NCI-H446 treated with DMSO at 0.1 percent for 48 hours (cell line): ENCODE results near the gene TECPR1.
"Not testable (repeated sequence)": the region's sequence is repeated elsewhere in the genome, so short reads cannot be mapped to it uniquely, and the experiment has no call there.

Experiments
- DNase-seq: peaks from one replicate; lab custom pipeline; 2025; lab: John Stamatoyannopoulos, UW

The TECPR1 gene

DNA sequence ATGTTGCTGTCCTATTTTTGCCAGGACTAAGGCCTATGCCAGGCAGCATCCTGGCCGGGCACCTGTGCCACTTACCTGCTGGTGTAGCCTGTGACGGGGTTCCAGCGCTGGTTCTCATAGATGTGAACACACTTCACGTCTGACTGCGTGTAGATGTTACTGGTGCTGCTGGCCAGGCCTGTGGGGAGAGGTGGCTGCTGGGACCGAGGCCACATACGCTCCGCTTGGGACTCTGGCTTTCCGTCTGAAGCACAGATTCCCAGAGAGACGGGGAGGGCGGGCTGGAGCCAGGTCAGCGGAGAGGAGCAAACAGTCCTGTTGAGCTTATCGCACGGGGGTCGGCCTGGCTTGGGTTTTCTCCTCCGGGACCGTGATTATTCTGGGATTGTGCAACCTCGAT is 24.1 kb downstream of the TECPR1 start:
- DNase-seq = no peak

DNA sequence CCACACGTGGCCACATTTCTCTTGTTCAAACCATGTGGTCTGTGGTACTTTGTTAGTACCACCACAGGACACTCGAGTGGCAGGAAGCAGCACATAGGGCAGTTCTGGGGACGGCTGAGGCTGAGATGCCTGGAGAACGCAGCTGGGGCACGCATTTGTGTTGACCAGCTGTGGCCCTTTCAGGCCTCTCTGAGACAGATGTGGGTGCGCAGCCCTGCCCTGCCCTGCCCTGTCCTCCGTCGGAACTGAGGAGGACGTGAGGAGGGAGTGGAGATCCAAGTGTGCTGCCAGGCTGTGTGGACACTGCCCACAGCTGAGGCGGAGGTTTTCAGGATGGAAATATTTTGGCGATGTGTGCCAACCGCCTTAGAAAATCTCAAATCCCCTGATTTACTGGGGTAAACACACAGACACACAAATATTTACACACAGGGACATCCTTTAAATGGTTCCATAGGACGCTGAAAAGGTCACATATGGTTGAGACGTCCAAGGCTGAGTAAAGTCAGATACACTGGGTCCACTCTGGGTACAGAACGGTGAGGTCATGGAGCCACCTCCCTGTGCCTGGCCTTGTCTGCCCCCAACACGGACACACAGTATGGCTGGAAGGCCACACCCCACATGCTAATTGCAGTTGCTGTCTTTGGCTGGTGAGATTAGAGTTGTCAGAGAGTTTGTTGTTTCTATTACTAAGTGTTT is 26.0 kb downstream of the TECPR1 start:
- no peak for DNase-seq

DNA sequence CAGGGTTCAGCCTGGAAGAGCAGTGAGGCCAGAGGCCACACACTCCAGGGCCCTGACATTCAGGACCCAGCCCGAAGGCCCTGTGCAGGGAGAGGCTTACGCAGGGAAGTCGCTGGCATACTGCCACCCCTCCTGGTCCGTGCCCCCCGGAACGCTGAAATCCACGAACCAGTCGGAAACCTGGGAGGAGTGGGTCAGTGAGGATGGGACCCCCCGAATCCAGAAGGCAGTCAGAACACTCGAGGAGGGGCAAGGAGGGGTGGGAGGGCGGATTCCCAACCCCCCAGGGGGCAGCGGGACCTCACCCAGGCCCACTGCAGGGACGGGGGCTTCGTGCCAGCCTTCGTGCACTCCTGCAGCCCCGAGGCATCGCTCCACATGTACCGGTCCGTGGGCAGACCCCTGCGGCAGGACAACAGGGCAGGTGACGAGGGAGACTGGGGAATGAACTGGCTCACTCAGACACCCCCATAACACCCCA is 27.3 kb downstream of the TECPR1 start:
- no peak for DNase-seq

DNA sequence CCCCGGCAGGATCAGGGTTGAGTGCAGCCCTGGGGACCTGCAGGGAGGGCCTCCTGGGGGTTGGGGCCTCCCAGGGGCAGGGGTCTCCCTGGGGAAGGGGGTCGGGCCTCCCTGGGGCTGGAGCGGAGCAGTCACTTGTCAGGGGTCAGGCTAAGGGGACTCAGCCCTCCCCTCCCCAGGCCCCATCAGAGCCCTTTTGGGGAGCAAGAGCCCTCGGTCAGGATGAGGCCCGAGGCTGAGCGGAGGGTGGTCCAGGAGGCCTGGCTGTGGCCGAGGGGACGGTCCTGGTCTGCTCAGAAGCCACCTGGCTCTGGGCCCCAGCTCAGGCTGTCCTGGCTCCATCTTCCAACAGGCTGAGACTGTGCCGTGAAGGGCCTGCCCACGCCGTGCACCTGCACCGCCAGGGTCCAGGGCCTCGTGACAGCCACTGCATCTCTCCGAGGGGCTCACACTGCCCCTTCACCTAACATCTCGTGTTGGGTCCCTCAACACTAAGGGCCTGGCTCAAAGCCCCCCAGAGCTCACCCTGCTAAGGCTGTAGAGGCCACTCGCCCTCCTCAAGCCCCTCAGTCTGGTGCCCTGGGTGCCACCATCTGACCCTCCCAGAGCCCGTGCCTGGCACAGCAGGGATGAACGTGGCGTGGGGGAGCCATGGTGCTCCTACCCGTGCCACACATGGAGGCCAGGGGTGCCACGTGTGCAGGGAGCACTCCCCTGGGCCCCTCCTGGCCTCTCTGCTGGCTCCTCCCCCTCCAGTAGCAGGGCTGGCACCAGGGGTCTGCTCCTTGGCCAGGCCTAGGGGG is 27.9 kb downstream of the TECPR1 start:
- DNase-seq = no peak

DNA sequence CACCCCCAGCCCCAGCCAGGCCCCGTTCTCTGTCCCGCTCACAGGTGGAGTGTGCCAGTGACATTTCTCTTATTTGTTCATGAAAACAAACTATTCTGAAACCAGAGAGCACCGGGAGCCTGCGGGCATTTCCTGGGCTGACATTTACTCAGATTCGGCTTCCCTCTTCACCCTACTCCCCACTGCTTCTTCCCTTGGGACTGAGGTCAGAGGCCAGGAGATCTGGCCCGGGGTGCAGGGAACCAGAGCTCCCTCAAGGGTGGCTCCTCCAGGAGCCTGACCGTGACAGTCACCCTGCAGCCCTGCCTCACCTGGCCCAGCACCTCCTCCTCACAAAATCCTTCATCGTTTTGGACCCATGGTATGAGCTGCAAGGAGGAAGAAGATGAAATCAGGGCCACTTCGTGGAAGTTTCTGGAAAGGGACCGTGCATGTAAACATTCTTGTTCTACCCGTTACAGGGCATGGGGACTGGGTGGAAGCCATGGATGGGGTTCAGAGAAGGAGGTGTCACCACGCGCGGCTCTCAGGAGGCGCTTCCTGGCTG is 28.6 kb downstream of the TECPR1 start:
- no peak for DNase-seq

DNA sequence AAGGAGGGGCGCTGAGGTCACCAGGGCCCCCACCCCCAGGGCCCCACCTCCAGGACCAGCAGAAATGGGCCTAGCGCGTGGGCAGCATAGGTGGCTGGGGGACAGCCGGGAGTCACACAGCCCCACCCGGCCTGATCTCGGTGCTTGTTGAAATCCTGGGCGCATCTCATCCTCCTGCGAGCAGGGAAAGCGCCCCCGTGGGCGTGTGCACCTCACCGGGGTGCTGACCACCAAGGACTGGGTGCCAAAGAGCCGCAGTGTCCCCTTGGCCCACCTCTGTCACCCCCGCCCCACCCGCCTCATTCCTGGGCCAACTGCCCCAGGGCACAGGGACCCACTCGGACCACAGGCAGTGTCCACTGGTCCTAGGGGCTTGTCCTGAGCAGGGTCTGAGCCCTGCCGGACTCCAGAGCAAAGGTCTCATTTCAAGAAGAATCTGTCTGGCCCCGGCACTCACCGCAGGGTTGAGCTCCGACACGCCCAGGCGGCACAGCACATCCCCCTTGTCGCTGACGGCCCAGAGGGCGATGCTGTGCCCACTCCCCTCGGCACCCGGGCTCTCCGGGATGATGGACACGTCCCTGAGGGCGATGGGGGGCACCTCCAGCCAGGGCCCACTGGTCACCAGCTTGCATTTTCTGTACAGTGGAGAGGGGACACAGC is 29.4 kb downstream of the TECPR1 start:
- no peak for DNase-seq

DNA sequence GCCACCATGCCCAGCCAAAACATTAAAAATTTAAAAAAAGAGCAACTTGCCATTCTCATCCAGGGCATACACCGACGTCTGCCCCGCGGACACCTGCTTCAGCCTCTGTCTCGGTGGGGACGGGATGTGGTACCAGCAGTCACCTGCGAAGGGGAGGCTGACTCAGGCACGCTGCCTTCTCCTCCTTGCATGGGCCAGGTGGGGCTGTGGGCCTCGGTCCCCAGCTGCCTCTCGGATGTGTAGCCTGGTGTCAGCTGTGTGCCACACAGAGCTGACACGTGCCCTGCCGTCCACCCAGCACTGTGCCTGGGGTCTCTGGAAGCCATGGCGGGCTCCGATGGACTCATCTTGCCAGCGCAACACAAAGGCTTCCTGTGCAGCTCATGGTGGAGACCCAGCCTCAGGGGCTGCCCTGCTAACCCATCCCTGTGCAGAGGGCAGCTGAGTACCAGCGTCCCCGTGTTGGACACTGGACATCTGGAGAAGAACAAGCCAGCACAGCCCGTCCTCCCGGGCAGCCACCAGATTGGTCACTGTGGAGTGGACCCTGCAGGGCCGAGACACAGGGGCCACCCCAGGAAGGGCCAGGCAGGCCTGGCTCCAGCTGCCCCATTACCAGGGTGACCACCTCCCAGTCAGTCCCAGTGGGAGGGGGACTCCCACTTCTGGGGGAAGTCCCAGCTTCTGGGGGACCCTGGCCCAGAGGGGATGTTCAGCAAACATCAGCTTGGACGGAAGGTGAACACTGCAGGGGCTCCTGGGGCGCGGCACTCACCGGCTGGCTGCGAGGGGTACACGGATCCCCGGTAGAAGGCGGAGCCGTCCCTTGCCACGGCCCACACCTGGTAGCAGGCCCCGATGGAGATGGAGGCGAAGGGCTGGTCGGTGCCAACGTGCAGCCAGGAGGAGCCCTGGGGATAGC is 30.2 kb downstream of the TECPR1 start:
- DNase-seq = no peak

DNA sequence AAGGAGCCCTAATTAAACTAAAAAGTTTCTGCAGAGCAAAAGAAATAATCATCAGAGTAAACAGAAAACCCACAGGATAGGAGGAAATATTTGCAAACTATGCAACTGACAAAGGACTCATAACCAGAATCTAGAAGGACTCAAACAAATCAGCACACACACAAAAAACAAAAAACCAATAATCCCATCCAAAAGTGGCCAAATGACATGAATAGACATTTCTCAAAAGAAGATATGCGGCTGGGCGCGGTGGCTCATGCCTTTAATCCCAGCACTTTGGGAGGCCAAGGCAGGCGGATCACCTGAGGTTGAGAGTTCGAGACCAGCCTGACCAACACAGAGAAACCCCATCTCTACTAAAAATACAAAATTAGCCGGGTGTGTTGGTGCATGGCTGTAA is 32.6 kb downstream of the TECPR1 start:
- not testable (repeated sequence) for DNase-seq

DNA sequence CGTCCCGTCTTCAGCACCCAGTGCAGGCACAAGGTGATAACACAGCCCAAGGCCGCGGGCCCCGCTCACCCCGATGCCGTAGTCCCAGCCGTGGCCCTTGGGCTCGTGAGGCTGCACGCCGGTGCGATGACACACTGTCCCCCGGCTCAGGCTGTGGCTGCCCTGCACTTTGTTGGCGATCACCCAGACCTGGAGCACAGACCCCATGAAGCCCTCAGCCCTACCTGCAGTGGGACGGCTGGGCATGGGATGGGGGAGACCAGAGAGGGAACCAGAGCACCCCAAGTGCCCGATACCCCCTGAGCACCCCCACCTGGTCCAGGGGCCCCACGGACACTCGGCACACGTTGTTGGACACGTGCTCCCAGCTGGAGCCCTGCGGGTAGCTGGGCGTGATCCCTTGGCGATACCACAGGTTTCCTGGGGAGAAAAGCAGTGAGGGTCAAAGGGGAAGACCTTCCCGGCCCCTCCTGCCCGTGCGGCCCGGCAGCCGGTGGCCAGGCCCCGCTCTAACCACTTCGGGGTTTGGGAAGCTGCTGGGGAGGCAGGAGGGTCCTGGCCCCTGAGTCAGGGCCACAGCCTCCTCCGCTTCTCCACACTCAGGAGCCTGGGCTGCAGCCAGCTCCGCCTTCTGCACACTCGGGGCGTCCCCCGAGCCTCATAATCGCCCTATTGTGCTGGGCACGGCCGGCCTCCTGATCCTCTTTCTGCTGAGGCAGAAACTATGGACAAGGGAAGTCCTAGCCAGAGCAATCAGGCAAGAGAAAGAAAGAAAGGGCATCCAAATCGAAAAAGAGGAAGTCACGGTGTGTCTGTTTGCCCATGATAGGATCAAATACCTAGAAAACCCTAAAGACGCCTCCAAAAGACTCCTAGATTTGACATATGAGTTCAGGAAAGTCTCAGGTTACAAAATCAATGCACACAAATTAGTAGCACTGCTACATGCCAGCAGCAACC is 34.1 kb downstream of the TECPR1 start:
- no peak for DNase-seq

DNA sequence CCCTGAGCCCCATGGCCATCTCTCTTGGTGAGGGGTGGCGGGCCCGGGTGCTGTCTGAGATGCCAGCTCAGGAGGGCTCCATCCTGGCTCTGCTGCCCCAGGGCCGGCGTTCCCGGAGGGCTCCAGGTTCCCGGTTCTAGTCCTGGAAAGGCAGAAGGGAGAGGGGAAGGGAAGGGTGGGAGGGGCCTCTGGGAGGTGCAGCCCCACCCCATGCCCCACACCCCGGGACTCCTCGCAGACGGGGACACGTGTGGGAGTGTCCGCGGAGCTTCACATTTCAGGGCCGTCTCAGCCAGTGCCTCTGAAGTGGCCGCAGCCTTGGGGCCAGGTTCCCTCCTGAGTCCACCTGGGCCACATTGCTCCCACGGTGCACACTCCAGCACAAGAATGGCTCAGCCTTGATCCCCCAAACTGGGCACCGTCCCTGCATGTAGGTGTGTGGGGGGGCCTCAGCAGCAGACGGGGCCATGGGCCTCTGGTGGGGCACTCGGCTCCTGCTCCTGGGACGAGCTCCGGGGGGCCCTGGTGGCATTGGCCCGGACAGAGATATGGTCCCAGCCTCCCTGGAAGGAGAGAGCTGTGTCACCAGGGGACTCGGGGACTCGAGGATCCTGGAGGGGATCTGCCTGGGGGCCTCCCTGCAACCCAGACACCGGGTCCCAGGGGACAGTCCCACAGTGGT is 35.0 kb downstream of the TECPR1 start:
- no peak for DNase-seq

DNA sequence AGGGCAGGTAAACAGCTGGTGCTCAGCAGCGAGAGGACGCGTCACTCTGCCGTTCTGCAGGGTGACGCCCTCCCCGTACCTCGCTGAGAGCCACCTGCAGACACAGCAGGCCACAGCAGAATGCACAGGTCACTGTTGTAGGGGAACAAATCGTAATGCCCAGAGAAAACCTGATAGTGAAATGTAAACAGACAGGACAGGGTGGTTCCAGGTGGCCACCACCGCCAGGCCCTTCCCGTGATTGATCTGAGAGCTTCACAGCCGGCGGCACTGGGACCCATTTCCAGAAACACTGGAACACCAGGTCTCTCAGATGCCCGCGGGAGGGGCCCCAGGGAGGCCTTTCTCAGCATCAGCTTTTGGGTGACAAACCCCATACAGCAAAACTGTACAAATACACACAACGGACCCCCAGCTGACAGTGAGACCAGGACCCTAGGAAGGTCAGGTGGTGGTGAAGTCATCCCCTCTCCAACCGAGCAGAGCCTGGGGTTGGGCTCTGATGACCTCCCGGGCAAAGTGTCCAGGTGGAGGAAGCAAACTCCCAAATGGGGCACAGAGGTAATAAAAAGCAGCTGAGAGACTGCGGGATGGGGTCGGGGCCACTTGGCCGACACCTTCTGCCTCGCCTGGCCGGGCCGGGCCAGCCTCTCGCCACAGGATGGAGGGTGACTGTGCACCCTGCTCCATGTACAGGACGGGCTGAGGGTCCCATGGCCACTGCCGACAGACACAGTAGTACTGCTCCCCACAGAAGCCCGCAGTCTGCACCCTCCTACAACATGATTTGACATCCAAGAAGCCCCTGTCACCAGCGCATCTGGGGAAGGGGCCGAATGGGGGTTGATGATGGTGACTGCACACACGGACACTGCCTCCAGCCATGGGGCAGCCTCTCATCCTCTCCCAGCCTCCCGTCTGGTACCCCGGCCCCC is 36.2 kb downstream of the TECPR1 start:
- DNase-seq = no peak

DNA sequence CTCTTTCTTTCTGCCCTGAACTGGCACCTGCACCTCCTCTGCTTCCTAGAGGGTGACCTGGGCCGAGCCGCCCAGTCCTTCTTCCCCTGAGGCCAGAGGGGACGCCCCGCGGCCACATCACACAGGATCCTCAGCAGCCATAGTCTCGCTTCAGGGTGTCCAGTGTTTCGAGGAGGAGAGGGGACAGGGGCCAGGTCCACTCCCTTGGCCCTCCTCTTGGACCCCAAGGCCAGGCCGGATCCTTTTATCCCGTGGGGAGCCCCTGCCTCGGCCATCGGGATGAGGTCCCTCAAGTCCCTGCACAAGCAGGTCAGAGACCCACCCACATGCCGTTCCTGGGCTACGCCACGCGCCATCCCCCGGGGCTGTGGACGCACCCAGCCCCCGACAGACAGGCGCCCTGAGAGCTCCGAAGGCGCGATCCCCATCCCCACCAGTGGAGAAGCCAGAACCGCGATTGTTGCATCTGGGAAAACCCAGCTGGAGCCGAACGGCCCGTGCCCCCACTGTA is 37.2 kb downstream of the TECPR1 start:
- DNase-seq = no peak

DNA sequence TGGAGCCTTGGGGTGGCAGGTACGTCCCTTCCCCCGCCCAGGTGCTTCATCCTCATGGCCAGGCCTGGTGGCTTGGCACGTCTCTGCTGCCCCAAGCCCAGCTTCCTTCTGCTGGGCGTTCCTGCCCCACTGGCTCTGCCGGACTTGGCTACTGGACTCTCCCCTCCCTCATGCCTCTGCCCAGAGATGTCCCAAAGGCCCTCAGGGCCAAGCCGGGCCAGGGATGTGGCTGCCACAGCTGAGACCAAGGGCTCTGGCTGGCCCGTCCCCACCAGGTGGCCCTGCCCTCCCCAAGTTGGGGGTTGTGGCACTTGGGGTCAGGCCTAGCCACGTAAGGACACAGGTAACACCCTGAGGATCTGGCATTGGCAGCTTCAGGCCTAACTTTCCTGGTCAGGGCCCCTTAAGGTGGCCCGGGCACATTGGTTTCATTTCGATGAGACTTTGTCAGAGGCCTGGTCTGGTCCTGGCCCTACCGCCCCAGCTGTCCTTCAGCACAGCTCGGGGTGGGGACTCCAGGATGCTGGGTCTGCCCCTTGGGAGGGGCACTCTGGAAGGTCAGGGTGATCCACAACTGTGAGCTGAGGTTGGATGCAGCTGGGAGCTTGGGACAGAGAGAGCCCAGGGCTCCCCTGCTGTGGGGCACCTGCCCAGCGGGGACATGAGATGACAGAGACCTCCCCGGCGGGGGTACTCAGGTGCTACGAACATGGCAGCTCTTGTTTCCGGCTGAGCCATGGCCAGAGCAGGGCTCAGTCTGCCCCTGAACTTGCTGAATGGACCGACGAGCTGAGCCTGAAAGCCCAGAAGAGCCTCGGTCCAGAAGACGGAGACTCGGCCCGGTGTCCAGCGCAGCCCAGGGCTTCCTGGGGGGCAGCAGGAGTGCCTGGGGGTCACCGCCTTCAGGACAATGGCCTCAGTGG is 37.9 kb downstream of the TECPR1 start:
- DNase-seq = no peak

DNA sequence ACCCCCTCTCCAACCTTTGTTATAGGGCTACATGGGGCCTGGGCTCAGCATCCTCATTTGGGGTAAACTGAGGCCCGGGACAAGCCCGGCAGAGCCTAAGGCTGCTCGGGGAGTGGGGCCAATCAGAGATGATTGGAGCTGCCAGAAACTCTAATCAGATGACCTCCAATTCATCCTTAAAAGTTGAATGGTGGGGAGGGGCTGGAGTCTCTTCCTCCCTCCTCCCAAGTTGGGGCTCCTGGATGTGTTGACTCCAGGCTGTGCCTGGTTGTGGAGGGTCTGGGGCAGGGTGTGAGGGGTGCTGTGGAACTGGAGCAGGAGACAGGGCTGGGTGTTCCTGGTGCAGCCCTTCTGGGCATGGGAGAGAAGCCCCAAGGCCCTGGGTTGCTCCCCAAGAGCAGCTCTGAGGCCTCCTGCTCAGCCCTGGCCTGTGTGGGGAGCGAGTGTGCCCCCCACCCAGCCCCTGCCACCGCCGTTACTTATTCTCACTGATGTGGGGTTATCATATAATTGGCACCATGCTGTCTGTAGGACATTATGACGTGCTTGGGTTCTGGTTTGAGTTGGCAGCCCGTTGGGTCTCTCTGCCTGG is 38.6 kb downstream of the TECPR1 start:
- DNase-seq = no peak

DNA sequence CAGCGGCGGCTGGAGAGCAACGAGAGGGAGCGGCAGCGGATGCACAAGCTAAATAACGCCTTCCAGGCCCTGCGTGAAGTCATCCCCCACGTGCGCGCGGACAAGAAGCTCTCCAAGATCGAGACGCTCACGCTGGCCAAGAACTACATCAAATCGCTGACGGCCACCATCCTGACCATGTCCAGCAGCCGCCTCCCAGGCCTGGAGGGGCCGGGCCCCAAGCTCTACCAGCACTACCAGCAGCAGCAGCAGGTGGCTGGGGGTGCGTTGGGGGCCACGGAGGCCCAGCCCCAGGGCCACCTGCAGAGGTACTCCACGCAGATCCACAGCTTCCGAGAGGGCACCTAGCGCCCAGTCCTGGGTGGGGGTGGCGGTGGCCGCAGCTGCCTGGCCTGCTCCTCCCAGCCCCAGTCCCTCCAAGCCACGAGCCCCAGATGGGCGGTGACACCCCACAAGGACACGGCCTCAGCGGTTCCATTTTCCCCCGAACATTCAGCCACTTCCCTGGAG is 39.4 kb downstream of the TECPR1 start:
- DNase-seq = no peak

DNA sequence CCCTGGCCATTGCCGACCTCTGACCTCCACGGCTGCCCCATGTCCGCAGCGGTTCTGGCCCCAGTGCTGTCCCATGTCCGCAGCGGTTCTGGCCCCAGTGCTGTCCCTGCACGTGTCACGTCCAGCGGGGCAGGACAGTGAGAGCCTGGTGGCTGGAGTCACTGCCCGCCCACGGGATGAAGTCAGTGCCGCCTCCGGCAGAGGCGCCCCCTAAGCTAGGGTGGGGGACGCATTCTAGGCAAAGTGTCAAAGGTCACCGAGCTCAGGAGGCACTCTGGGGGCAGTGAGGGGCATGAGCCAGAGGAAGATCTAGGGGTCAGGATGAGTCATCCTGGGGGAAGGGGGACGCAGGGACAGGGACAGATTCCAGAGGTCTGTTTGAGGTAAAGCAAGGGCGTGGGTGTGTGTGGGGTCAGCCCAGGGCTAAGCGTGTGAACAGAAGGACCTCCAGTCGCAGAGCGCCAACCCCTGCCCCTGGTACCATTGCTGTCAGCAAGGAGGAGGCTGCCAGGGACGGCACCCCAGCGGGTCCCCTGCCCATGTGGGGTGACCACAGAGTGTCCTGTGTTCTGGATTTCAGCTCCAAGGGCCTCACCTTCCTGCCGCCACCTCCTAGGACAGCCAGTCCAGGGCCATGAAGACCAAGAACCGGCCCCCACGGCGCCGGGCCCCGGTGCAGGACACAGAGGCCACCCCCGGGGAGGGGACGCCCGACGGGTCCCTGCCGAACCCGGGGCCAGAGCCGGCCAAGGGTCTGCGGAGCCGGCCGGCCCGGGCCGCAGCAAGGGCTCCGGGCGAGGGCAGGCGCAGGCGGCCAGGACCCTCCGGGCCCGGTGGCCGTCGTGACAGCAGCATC is 40.1 kb downstream of the TECPR1 start:
- no peak for DNase-seq
